GM19025 (cell line): Measurements from ENCODE around the gene OTOP2.

Source experiments
- ATAC-seq: cut with Tn5 transposase; IDR thresholded peaks from one replicate; pipeline ENCODE4 v1.9.1; 2021; ENCODE audit warnings: mild to moderate bottlenecking, low read depth, moderate library complexity; ENCODE audit not compliant: unreplicated experiment

The OTOP2 gene

GRCh38 chr17:74922694-74923537 lies 1.2 kb upstream of the OTOP2 start, which contains the start of gene USH1G:
Gene USH1G (minus strand): TSS chr17:74923255. CDS start chr17:74923073, 182 bp downstream.
- ATAC-seq, result no peak

DNA sequence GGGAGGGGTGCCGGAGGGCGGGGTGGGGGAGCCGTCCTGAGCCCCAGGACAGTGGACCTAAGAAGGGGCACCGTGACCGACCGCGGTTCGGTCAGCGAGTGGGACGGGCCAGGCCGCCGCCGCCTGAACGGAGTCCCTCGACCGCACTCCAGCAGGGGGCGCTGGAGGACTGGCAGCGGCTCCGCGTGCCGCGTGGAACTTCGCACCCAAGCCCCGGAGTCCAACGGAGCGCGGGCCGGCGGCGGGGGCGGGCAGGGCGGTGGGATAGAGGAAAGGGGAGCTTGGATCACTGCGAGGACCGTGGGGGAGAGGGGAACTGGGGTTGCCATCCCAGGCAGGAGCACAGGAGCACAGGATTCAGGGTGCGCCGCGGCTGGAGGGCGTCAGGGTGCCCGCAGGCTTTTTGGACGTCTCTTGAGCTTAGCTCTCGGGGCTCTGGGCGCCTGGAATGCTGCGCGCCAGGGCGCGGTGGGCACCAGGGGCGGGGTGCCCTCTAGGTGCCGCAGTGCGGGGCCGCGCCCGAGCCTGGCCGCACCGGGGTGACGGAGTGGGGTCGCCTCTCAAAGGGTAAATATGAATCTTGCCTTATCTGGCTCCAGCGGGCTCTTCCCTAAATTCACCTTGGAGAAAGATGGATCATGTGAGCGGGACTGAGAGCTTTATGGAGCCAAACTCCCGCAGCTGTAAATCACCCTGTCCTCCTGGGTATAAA lies 379 bp upstream of the OTOP2 start:
- no peak for ATAC-seq

- no peak for ATAC-seq
Measured at GRCh38 chr17:74925242-74925641, 1.2 kb downstream of the OTOP2 start.

- no peak for ATAC-seq
Measured at GRCh38 chr17:74928786-74929185, 4.7 kb downstream of the OTOP2 start.

DNA sequence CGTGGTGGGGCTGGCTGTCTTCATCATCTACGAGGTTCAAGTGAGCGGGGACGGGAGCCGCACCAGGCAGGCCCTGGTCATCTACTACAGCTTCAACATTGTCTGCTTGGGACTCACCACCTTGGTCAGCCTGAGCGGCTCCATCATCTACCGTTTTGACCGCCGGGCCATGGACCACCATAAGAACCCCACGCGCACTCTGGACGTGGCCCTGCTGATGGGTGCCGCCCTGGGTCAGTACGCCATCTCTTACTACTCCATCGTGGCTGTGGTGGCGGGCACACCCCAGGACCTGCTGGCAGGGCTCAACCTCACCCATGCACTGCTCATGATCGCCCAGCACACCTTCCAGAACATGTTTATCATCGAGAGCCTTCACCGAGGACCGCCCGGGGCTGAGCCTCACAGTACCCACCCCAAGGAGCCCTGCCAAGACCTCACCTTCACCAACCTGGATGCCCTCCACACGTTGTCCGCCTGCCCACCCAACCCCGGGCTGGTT lies 6.5 kb downstream of the OTOP2 start:
- no peak for ATAC-seq

DNA sequence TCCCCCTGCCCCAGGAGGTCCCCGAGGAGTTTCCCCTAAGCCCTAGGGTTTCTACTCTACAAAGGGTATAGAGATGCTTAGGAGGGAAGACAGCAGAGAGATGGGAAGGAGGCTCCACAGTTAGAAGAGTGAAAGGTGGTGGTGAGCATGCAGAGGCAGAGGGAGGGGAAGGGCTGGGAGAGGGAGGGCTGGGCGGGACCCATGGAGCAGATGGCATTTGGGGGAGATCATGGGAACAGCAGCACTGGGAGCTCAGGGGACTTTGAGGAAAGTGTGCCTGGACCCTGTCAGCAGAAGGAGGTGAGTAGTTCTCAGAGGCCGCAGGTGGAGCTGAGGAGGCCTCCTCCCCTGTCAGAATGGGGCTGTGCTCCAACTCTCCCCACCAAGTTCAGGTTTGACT lies 11.0 kb downstream of the OTOP2 start:
- no peak for ATAC-seq

- ATAC-seq, result no peak
Measured at GRCh38 chr17:74935585-74936469, 11.8 kb downstream of the OTOP2 start, which contains the start of gene OTOP3. Gene OTOP3 (plus strand): TSS chr17:74935898. CDS start chr17:74935922, 24 bp downstream.

- ATAC-seq, result no peak
Measured at GRCh38 chr17:74936470-74936799, 12.4 kb downstream of the OTOP2 start.

- ATAC-seq, result no peak
Measured at GRCh38 chr17:74937064-74938051, 13.3 kb downstream of the OTOP2 start.

DNA sequence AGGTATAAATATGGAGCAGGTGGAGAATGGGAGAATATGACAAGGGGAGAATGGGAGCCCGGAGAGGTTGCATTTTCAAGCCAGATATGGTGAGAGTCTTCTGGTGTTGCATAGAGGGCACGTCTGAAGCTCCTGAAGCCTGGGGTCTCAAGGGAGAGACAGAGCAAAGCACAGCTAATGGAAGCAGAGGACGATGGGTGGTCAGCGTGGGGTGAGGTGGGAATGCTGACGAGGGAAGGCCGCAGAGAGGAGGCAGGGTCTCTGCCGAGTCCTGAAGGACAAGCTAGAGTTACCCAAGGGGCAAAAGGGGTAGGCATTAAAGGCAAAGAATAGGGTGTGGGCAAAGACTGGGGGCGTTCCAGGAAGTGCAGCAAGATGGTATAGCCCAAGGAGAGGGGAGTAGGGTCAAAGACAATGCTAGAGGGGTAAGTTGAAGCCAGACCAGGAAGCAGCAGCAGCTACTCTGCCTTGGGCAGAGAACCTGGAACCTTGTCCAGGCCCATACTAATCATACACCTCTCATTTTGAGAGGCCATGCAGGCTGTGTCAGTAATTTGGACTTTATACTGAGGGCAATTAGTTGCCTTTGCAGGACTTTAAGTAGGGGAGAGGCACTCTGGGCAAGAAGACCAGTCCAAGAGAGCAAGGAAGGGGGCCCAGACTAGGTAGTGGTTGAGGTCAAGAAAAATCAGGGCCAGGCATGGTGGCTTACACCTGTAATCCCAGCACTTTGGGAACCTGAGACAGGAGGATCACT lies 14.3 kb downstream of the OTOP2 start:
- ATAC-seq, result no peak

DNA sequence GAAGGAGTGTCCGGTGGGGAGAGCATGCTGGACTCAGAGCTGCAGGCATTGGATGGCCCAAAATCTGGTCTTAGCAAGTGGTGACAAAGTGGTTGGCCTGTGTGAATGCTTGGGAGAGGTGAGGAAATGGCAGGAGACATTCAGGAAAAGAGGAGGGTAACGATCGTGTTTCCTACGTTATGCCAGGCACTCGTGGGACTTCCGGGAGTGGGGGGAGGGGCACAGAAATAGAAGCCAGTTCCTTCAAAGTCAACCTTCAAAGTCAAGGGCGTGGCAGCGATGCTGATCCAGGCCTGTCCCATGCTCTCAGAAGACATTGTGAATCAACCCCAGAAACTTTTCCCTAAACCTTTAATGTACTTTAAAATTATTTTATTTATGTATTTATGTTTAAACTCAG lies 15.5 kb downstream of the OTOP2 start:
- ATAC-seq, result no peak

DNA sequence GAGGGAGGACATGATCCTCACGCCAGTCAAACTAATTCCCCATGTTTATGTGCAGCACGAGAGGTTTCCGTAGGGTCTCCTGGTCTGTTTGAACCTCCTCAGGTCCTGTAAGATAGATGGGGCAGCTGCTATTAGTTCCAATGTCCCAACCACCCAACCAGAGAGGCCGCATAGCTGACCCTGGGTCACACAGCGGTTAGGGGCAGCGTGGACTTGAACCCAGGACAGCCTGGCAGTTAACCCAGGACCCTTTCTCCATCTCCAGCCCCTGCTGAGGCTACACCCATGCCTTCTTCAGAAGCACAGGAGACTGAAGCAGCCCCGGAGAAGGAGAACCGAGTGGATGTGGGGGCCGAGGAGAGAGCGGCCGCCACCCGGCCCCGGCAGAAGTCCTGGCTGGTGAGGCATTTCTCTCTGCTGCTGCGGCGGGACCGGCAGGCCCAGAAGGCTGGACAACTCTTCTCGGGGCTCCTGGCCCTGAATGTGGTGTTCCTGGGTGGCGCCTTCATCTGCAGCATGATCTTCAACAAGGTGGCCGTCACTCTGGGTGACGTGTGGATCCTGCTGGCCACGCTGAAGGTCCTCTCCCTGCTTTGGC lies 17.2 kb downstream of the OTOP2 start:
- no peak for ATAC-seq

GRCh38 chr17:74943808-74944522 lies 19.9 kb downstream of the OTOP2 start:
- no peak for ATAC-seq

DNA sequence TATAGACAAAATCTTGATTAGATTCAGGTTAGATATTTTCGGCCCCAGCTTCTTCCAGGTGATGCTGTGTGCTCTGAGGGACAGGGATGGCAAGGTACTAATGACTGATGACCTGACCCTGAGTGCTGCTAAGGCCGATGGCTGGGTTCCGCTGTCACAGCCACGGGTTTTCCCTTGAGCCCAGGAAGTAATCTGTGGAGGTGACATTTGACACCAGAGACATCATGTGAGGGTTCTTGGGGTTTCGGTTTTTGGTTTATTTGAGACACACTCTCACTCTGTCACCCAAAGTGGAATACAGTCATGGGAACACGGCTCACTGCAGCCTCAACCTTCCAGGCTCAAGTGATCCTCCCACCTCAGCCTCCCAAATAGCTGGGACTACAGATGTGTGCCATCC lies 21.5 kb downstream of the OTOP2 start:
- no peak for ATAC-seq

GRCh38 chr17:74946641-74947040 lies 22.6 kb downstream of the OTOP2 start:
- ATAC-seq, result no peak

DNA sequence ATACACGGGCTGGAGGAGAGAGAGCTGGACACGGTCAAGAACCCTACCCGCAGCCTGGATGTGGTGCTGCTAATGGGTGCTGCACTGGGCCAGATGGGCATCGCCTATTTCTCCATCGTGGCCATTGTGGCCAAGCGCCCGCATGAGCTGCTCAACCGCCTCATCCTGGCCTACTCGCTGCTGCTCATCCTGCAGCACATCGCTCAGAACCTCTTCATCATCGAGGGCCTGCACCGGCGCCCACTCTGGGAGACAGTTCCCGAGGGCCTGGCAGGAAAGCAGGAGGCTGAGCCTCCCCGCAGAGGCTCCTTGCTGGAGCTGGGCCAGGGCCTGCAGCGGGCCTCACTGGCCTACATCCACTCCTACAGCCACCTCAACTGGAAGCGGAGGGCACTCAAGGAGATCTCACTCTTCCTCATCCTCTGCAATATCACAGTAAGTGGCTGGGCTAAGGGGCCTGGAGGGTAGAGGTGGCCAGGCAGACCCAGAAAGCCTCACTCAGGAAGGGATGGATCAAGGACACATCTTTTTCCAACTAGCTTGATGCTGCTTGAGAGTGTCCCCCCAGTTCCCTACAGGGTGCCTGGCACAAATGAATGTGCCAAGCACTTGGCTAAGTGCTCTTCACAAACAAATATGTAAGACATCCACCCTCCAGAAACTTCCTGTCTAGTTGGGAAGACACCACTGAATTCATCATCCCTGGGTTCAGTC lies 23.1 kb downstream of the OTOP2 start:
- ATAC-seq, result no peak

DNA sequence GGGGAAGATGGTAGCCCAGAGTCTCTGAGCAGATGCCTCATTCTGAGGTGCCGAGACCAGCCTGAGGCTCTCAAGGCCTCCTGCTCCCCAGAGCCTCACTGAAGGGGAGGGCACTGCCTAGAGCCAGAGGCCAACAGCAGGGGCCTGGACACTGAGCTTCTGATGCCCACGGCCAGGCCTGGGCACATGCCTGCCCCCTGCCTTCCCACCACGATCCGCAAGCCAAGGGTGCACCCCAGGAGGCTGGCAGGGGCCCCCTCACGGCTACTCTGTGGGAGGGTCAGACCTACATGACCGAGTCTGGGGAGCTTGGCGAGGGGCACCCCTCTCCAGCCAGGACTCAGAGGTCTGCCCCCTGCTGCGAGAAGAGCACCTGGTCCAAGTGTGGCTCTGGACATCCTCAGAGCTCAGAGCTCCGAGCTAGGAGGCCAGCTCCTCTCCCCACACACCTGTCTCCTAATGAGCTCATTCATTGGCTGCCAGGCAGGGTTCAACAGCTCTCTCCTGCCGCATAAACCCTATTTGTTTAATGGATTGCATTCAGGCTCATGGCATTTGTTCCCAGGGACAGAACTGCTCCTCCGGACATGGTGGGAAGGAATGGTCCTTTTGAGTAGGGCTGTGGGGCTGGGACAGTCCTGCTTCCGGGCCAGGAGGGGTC lies 25.5 kb downstream of the OTOP2 start:
- ATAC-seq, result no peak
